ENCODE results near the gene ING2.
A peak's percentile ranks its signal among the peaks of the same experiment; 100 is the strongest.
"Not testable (repeated sequence)": the region's sequence is repeated elsewhere in the genome, so short reads cannot be mapped to it uniquely, and the experiment has no call there.

ING2 gene

DNA sequence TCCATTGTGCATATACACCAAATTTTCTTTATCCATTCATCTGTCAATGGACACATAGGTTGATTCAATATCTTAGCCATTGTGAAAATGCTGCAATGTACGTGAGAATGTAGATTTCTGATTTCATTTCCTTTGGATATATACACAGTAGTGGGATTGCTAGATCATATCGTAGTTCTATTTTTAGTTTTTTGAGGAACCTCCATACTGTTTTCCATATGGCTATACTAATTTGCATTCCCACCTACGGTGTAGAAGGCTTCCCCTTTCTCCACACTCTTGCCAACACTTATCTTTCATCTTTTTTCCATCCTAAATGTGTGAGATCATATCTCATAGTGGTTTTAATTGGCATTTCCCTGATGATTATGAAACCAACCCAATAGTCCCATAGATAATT is 43.4 kb downstream of the ING2 start:
- no peak for DNase-seq (ENCODE audit: low read depth)

DNA sequence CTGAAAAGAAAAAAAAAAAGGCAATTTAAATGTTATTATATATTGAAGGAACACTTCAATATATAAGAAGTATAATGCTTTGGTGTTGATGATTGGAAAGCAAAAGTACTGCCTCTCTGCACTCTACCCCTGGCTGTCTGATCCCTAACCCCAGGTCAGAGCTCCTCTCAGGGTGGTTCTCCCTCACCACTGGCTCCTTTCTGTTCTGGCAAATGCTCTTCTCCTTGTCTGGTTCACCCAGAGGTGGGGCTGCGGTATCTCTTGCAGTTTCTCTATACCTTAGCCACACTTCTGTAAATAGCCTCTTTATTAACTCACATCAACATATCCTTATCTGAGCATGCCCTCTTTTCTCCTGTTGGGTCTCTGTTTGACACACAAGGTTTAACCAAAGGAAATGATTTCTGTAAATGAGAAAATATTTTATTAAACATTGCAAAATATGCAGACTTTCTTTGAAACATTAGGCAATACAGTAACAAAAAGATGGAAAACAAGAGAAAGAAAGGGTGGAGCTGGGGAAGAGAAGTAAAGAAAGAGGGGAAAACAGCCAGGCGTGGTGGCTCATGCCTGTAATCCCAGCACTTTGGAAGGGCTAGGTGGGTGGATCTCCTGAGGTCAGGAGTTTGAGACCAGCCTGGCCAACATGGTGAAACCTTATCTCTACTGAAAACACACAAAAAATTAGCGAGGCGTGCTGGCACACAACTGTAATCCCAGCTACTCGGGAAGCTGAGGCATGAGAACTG is 45.7 kb downstream of the ING2 start:
- peak; percentile 18 for DNase-seq (ENCODE audit: low read depth)

DNA sequence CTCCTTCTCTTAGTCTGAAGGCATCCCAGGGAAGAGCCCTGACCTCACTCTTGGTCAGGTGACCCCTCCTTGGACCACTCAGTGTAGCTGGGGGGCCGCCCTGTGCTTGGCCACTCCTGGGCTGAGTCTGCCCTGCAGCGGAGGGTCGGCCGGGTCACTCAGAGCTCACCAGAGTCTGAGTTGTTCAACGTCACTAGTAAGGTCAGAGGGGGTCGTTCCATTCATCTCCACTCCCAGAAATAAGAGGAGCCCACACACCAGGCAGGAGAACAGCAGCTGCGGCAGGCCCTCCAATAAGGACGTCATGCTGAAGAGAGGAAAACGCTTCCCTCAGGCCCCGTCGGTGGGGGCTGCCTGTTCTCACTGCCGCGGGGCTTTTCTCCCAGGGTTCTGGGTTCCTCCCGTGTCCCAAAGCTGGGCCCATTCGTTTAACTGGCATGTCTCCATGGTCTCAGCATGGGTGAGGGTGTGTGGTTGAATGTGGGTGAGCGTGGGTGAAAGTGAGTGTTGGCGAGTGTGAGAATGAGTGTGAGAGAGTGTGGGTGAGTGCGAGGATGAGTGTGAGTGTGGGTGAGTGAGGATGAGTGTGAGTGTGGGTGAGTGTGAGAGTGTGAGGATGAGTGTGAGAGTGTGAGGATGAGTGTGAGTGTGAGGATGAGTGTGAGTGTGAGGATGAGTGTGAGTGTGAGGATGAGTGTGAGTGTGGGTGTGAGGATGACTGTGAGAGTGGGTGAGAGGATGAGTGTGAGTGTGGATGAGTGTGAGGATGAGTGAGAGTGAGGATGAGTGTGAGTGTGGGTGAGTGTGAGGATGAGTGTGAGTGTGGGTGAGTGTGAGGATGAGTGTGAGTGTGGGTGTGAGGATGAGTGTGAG is 47.7 kb downstream of the ING2 start:
- DNase-seq (ENCODE audit: low read depth) = no peak

DNA sequence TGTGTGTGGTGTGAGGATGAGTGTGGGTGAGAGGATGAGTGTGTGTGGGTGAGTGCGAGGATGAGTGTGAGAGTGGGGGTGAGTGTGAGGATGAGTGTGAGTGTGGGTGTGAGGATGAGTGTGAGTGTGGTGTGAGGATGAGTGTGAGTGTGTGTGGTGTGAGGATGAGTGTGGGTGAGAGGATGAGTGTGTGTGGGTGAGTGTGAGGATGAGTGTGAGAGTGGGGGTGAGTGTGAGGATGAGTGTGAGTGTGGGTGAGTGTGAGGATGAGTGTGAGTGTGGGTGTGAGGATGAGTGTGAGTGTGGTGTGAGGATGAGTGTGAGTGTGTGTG is 48.3 kb downstream of the ING2 start:
- DNase-seq (ENCODE audit: low read depth) = not testable (repeated sequence)

DNA sequence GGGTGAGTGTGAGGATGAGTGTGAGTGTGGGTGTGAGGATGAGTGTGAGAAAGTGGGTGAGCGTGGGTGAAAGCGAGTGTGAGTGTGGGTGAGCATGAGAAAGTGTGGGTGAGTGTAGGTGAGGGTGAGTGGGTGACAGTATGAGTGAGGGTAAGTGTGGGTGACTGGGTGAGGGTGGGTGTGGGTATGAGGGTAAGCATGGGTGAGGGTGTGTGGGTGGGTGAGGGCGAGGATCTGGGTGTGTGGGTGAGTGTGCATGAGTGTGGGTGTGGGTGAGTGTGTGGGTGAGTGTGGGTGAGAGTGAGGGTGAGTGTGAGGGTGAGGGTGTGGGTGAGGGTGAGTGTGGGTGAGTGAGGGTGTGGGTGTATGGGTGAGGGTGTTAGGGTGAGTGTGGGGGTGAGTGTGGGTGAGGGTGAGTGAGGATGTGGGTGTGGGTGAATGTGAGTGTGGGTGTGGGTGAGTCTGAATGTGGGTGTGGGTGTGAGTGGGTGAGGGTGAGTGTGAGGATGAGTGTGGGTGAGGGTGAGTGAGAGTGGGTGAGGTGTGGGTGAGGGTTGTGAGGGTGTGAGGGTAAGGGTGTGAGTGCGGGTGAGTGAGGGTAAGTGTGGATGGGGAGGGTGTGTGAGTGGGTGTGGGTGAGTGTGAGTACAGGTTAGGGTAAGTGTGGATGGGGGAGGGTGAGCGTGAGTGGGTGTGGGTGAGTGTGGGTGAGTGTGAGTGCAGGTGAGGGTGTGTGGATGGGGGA is 48.9 kb downstream of the ING2 start:
- no peak for DNase-seq (ENCODE audit: low read depth)

DNA sequence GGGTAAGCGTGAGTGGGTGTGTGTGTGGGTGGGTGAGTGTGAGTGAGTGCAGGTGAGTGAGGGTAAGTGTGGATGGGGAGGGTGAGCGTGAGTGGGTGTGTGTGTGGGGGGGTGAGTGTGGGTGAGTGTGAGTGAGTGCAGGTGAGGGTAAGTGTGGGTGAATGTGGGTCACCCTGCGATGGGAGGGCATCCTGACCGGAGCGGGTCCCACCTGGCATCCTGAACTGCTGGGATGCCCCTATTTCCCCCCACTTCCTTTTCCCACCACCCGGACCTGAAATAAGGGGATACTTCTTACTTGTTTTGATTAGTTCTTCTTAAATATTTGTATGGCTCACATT is 49.5 kb downstream of the ING2 start:
- no peak for DNase-seq (ENCODE audit: low read depth)

DNA sequence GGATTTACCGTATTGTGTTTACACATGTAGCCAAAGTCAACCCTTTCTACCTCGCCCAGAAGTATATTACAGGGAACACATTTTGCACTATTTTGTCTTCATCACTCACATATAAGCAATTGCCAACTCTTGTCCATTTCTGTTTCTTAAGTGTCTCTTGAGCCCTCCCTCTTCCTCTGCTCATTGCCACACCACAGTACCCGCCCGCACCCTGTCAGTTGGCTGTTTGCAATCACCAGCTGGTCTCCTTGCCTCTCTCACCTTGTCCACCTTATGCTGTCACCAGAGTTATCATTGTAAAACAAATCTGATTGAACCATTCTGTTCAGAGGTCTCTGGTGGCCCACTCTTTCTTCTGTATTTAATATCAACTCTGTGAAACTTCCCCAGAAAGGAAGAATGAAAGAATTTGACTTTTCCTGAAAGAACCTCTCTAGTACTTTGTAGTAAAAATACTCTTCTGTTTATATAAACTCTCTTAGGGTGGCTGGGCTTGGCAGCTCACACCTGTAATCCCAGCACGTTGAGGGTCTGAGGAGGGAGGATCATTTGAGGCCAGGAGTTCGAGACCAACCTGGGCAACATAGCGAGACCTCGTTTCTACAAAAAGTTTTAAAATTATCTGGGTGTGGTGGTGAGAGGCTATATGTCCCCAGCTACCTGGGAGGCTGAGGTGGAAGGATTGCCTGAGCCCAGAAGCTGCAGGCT is 50.2 kb downstream of the ING2 start:
- DNase-seq (ENCODE audit: low read depth) = no peak

DNA sequence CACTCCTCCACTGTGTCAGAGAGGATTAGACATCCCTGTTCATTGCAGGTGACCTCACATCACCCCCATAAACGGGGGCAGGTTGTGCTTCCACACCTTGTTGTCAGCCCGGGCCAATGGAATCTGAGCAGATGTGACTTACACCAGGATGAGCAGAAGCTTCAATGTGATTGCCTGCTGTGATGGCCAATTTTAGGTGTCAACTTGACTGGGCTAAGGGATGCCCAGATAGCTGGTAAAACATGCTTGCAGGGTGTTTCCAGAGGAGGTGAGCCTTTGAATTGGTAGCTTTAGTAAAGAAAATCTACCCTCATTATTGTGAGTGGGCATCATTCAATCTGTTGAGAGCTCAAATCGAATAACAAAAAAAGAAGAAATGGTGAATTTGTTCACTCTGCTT is 52.1 kb downstream of the ING2 start:
- DNase-seq (ENCODE audit: low read depth) = no peak

DNA sequence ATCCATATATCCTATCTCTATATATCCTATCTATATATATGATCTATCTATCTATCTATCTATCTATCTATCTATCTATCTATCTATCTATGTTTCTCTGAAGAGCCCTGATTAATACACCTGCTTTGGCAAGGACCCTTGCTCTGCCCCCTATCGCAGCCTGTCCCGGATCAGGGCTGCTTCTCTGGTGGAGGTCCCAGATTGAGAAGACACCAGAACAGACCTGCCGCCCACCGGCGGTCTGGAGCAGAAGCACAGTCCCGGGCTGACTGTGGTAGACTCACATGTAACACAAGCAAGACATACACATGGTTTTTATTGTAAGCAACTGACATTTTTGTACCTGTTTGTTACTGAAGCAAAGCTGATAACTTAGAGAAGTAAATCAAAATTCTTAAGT is 52.8 kb downstream of the ING2 start:
- DNase-seq (ENCODE audit: low read depth) = no peak

DNA sequence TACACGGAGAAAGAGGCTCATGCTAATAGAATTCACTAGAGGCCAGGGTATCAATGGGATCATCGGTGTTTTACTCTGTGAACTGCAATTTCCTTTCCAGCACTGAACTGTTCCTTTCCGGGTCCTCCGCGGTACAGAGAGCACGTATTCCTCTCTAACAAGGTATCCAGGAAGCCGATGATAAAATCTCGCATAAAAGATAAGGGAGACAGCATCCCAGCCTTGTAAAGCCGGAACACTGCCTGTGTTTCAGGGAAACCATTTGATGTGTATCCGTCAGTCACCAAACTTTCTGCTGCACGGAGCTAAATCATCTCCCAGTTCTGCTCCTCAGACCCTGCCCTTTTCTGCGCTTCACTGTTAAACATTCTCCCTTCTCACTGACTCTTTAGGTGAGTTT is 54.0 kb downstream of the ING2 start:
- DNase-seq (ENCODE audit: low read depth) = no peak

DNA sequence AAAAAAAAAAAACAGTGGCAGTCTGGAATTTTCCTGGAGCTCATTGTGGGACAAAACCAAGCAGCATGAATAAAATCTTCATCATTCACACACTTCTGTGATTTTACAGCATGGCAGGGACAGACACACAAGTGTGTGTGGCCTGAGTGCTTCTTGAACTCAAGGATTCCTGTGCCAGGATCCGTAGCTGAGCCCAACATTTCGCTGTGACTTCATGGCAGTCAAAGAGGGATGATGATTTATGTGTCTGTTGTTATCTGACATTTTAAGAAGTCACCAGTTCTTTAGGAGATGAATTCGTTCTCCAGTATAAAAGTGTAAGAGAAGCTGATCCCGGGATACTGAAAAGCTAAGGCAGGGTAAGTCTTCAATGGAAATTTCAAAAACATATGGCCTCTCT is 57.0 kb downstream of the ING2 start:
- no peak for DNase-seq (ENCODE audit: low read depth)

All from amniotic epithelial cell (primary cell).